ENCODE data around the gene KIF6.

The KIF6 gene

DNA sequence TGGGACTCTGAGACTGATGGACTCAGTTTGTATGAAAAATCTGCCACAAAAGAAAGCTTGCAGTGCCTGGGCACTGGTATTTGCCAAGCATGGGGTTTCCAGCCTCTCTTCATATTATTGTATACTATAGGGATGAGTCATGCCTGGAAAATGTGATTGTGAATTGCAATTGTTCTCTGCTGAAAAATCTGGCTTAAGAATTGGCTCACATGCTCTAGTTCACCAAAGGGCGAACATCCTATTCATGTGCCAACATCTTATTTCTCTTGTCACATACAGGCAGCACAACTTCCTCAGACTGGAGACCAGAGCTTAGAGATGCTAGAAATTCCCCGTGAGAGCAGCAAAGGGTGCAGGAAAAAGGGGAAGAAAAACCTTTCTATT is 299.1 kb downstream of the KIF6 start:
- Histone ChIP-seq H3K36me3 (ENCODE audit: insufficient read depth, low read length) (no peaks in the 10 kb centered on the region), H3F3A (ENCODE audit: low read depth) (no peaks in the 10 kb centered on the region), H4K20me1 (ENCODE audit: insufficient read depth, low read length, poor library complexity, severe bottlenecking) (no peaks in the 10 kb centered on the region), H3K4me2 (ENCODE audit: low read depth, low read length, poor library complexity, severe bottlenecking) (no peak overlapping the region), H3K9ac (ENCODE audit: low read depth, low read length, poor library complexity, severe bottlenecking) (no peak overlapping the region), H3K27me3 (ENCODE audit: insufficient read depth, low read length, poor library complexity, severe bottlenecking) (no peaks in the 10 kb centered on the region), H3K79me2 (ENCODE audit: insufficient read depth, low read length) (no peaks in the 10 kb centered on the region), H3K4me3 (ENCODE audit: low read length, poor library complexity, severe bottlenecking) (no peak overlapping the region), H3K4me1 (ENCODE audit: insufficient read depth, low read length, poor library complexity, severe bottlenecking) (peaks cover 12% of the 10 kb centered on the region), H2AFZ (ENCODE audit: low read length) (no peak overlapping the region), H3K9me2 (replicated peaks; ENCODE audit: low read depth, low read length) (no peaks in the 10 kb centered on the region), H3K9me3 (ENCODE audit: insufficient read depth, low read depth, low read length) (no peaks in the 10 kb centered on the region)
- no peak for TF ChIP-seq EZH2phosphoT487 (IDR thresholded peaks at IDR 0.05; ENCODE audit: borderline replicate concordance)
- TF ChIP-seq, protein P1, sequence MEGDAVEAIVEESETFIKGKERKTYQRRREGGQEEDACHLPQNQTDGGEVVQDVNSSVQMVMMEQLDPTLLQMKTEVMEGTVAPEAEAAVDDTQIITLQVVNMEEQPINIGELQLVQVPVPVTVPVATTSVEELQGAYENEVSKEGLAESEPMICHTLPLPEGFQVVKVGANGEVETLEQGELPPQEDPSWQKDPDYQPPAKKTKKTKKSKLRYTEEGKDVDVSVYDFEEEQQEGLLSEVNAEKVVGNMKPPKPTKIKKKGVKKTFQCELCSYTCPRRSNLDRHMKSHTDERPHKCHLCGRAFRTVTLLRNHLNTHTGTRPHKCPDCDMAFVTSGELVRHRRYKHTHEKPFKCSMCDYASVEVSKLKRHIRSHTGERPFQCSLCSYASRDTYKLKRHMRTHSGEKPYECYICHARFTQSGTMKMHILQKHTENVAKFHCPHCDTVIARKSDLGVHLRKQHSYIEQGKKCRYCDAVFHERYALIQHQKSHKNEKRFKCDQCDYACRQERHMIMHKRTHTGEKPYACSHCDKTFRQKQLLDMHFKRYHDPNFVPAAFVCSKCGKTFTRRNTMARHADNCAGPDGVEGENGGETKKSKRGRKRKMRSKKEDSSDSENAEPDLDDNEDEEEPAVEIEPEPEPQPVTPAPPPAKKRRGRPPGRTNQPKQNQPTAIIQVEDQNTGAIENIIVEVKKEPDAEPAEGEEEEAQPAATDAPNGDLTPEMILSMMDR (conservative IDR thresholded peaks at IDR 0.05; ENCODE audit: low read length) = no peak

DNA sequence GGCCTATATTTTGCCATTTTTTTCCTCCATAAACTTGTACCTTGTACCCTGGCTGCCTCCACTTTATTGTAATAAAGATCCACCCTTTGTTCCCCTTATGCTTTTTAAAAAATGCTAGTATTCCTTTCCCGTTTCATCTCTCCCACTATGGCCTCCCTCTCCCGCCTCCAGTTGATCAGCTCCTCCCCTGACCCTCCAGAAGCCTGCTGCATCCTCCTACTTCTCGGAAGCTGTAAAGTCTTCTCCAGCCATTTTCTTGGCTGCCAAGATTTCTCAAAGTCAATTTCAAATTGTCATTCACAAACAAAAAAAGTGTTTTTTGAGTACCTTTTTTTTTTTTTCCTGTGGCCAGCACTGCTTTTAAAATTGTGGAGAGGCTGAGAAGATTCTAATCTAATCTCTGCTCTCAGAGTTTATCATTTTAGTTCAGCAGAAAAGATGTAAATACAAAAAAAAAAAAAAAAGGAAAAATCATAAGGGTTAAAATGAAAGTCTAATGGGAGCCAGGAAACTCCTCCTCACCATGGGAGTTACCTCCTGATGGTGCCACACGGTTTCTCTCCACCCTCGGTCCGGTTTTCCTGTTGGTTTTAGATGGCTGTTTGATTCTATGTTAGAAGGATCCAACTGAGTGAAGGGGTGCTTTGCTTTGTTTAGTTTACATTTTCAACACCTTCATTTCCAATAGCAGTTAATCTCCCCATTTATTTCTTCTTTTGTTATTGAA is 299.7 kb downstream of the KIF6 start:
- Histone ChIP-seq H3K9me2 (replicated peaks; ENCODE audit: low read depth, low read length) (no peaks in the 10 kb centered on the region), H3K36me3 (ENCODE audit: insufficient read depth, low read length) (no peaks in the 10 kb centered on the region), H3K4me2 (ENCODE audit: low read depth, low read length, poor library complexity, severe bottlenecking) (no peak overlapping the region), H3K9ac (ENCODE audit: low read depth, low read length, poor library complexity, severe bottlenecking) (no peak overlapping the region), H3K9me3 (ENCODE audit: insufficient read depth, low read depth, low read length) (no peaks in the 10 kb centered on the region), H3K4me1 (ENCODE audit: insufficient read depth, low read length, poor library complexity, severe bottlenecking) (peaks cover 6% of the 10 kb centered on the region), H3K27me3 (ENCODE audit: insufficient read depth, low read length, poor library complexity, severe bottlenecking) (no peaks in the 10 kb centered on the region), H2AFZ (ENCODE audit: low read length) (no peak overlapping the region), H4K20me1 (ENCODE audit: insufficient read depth, low read length, poor library complexity, severe bottlenecking) (no peaks in the 10 kb centered on the region), H3F3A (ENCODE audit: low read depth) (no peaks in the 10 kb centered on the region), H3K79me2 (ENCODE audit: insufficient read depth, low read length) (no peaks in the 10 kb centered on the region), H3K4me3 (ENCODE audit: low read length, poor library complexity, severe bottlenecking) (no peak overlapping the region)
- TF ChIP-seq, protein P1 (conservative IDR thresholded peaks at IDR 0.05; ENCODE audit: low read length) = no peak
- no peak for TF ChIP-seq EZH2phosphoT487 (IDR thresholded peaks at IDR 0.05; ENCODE audit: borderline replicate concordance)

DNA sequence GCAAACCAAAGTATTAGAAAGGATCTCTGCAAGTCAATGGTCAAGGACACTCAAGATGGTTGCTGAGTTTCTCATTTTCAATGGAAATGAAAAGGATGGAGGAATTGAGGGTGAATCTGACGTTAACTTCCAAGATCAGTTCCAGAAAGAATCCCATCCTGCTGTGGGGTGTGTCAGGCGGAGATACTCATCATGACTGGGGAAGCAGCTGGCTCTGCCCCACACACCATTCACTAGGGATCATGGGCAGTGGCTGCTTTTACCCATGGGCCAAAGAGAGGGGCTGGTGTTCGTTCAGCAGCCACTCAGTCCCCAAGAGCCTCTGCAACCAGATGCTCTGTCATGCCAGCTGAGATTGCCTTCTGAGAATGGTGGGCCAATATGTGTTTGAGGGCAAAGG is 300.4 kb downstream of the KIF6 start:
- Histone ChIP-seq H3F3A (ENCODE audit: low read depth) (no peaks in the 10 kb centered on the region), H3K79me2 (ENCODE audit: insufficient read depth, low read length) (no peaks in the 10 kb centered on the region), H3K9me3 (ENCODE audit: insufficient read depth, low read depth, low read length) (no peaks in the 10 kb centered on the region), H3K4me2 (ENCODE audit: low read depth, low read length, poor library complexity, severe bottlenecking) (no peak overlapping the region), H3K27me3 (ENCODE audit: insufficient read depth, low read length, poor library complexity, severe bottlenecking) (no peaks in the 10 kb centered on the region), H2AFZ (ENCODE audit: low read length) (no peak overlapping the region), H3K4me3 (ENCODE audit: low read length, poor library complexity, severe bottlenecking) (no peak overlapping the region), H3K9me2 (replicated peaks; ENCODE audit: low read depth, low read length) (no peaks in the 10 kb centered on the region), H3K9ac (ENCODE audit: low read depth, low read length, poor library complexity, severe bottlenecking) (no peak overlapping the region), H3K4me1 (ENCODE audit: insufficient read depth, low read length, poor library complexity, severe bottlenecking) (peaks cover 5% of the 10 kb centered on the region), H4K20me1 (ENCODE audit: insufficient read depth, low read length, poor library complexity, severe bottlenecking) (no peaks in the 10 kb centered on the region), H3K36me3 (ENCODE audit: insufficient read depth, low read length) (no peaks in the 10 kb centered on the region)
- no peak for TF ChIP-seq EZH2phosphoT487 (IDR thresholded peaks at IDR 0.05; ENCODE audit: borderline replicate concordance)
- TF ChIP-seq, protein P1 (conservative IDR thresholded peaks at IDR 0.05; ENCODE audit: low read length) = no peak

Measured in Loucy (cell line).